KMS-11 (cell line): ENCODE data around the gene BATF.

Experiments used
- H2AFZ ChIP-seq: fragments of 200-600 bp; sonication (generic); 2 replicates; pipeline ENCODE4 v1.6.1; 2016; ENCODE audit warnings: antibody characterized with exemption, mixed run types, low read depth
- H3K27ac ChIP-seq: fragments of 200-600 bp; sonication (generic); 2 replicates; pipeline ENCODE4 v1.6.1; 2016; ENCODE audit warnings: mild to moderate bottlenecking, mixed run types
- H3K27me3 ChIP-seq: fragments of 200-600 bp; sonication (generic); 2 replicates; pipeline ENCODE4 v1.6.1; 2017; ENCODE audit warnings: mild to moderate bottlenecking, low read depth, mixed run types, moderate library complexity; ENCODE audit not compliant: insufficient read depth
- H3K36me3 ChIP-seq: fragments of 200-600 bp; sonication (generic); 2 replicates; pipeline ENCODE4 v1.6.1; 2017; ENCODE audit warnings: mild to moderate bottlenecking, mixed run types; ENCODE audit not compliant: insufficient read depth
- H3K4me1 ChIP-seq: fragments of 200-600 bp; sonication (generic); 2 replicates; pipeline ENCODE4 v1.6.1; 2016; ENCODE audit warnings: mild to moderate bottlenecking, low read depth, mixed run types; ENCODE audit not compliant: poor library complexity, severe bottlenecking
- H3K4me2 ChIP-seq: fragments of 200-600 bp; sonication (generic); 2 replicates; pipeline ENCODE4 v1.7.0; 2016; ENCODE audit warnings: mild to moderate bottlenecking, mixed run types
- H3K4me3 ChIP-seq: fragments of 200-600 bp; sonication (generic); IDR thresholded peaks from 2 replicates; pipeline ENCODE4 v1.6.1; 2017; ENCODE audit warnings: low read depth, low read length, mixed read lengths; ENCODE audit not compliant: insufficient read depth
- H3K79me2 ChIP-seq: fragments of 200-600 bp; sonication (generic); 2 replicates; pipeline ENCODE4 v1.6.1; 2016; ENCODE audit warnings: low read depth, mixed run types; ENCODE audit not compliant: insufficient read depth
- H3K9ac ChIP-seq: fragments of 200-600 bp; sonication (generic); 2 replicates; pipeline ENCODE4 v1.6.1; 2016; ENCODE audit warnings: mild to moderate bottlenecking, mixed run types
- H4K20me1 ChIP-seq: fragments of 200-600 bp; sonication (generic); 2 replicates; pipeline ENCODE4 v1.6.1; 2016; ENCODE audit warnings: mild to moderate bottlenecking, mixed run types; ENCODE audit not compliant: insufficient read depth
- TF ChIP-seq, protein P1 (sequence below): fragments of 200-600 bp; sonication (generic); conservative IDR thresholded peaks from 2 replicates; pipeline ENCODE4 v1.6.1; 2017; ENCODE audit warnings: low read depth, mild to moderate bottlenecking, antibody characterized with exemption, low read length, moderate library complexity, mixed read lengths

The BATF gene

GRCh38 chr14:75547552-75548250 lies 25.4 kb downstream of the BATF start:
- Histone ChIP-seq H3K79me2 (no peaks in the 10 kb centered on the region), H4K20me1 (no peaks in the 10 kb centered on the region), H3K4me3 (no peak overlapping the region), H3K4me1 (no peaks in the 10 kb centered on the region), H3K9ac (no peak overlapping the region), H3K27me3 (no peaks in the 10 kb centered on the region), H2AFZ (no peak overlapping the region), H3K4me2 (no peak overlapping the region), H3K36me3 (no peaks in the 10 kb centered on the region), H3K27ac (no peak overlapping the region)
- TF ChIP-seq, protein P1, sequence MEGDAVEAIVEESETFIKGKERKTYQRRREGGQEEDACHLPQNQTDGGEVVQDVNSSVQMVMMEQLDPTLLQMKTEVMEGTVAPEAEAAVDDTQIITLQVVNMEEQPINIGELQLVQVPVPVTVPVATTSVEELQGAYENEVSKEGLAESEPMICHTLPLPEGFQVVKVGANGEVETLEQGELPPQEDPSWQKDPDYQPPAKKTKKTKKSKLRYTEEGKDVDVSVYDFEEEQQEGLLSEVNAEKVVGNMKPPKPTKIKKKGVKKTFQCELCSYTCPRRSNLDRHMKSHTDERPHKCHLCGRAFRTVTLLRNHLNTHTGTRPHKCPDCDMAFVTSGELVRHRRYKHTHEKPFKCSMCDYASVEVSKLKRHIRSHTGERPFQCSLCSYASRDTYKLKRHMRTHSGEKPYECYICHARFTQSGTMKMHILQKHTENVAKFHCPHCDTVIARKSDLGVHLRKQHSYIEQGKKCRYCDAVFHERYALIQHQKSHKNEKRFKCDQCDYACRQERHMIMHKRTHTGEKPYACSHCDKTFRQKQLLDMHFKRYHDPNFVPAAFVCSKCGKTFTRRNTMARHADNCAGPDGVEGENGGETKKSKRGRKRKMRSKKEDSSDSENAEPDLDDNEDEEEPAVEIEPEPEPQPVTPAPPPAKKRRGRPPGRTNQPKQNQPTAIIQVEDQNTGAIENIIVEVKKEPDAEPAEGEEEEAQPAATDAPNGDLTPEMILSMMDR: no peak

GRCh38 chr14:75548544-75548943 lies 26.3 kb downstream of the BATF start:
- H3K36me3 ChIP-seq: no peaks in the 10 kb centered on the region
- H3K9ac ChIP-seq: no peak overlapping the region
- no peak overlapping the region for H3K4me2 ChIP-seq
- no peak overlapping the region for H2AFZ ChIP-seq
- no peaks in the 10 kb centered on the region for H3K4me1 ChIP-seq
- no peaks in the 10 kb centered on the region for H4K20me1 ChIP-seq
- TF ChIP-seq, protein P1: no peak
- H3K4me3 ChIP-seq: no peak overlapping the region
- no peak overlapping the region for H3K27ac ChIP-seq
- no peaks in the 10 kb centered on the region for H3K27me3 ChIP-seq
- no peaks in the 10 kb centered on the region for H3K79me2 ChIP-seq

DNA sequence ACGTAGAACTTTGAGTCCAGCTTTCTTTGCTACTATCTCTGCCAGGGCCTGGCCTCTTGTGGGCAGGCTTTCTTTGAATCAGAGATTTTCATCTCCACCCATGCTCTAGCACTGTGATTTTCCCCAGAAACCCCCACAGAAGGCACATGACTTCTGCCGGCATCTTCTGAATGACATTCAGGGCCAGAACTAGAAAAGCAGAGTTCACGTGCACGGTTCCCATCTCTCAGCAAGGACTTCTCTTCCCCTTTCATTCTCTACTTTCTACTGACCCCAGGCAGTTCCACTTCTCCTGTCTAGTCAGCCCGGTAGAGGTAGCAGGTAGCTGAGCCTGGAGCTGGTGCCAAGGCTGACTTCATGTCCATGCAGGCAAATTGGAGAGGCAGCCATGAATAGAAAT lies 26.9 kb downstream of the BATF start:
- H3K9ac ChIP-seq: no peak overlapping the region
- H2AFZ ChIP-seq: no peak overlapping the region
- no peaks in the 10 kb centered on the region for H3K79me2 ChIP-seq
- no peak overlapping the region for H3K4me2 ChIP-seq
- H3K27me3 ChIP-seq: no peaks in the 10 kb centered on the region
- TF ChIP-seq, protein P1: no peak
- H3K27ac ChIP-seq: no peak overlapping the region
- no peak overlapping the region for H3K4me3 ChIP-seq
- no peaks in the 10 kb centered on the region for H4K20me1 ChIP-seq
- H3K4me1 ChIP-seq: no peaks in the 10 kb centered on the region
- no peaks in the 10 kb centered on the region for H3K36me3 ChIP-seq

DNA sequence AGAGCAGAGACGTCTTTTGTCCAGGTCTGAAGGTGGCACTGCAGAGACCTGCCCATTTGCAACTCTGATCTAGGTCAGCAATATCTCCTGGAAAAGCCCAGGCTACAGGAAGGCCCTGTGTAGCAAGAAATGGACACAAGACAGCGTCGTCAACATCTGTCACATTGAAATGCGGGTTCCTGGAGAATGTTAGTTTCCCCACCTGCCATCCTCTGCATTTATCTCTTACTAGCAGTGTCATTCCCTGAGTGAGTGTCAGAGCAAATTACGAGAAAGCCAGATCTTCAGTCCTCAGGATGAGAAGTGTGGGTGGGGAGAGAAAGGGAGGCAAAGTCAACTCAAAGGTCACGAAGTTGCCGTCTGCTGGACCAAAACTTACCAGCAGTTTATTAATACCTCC lies 28.8 kb downstream of the BATF start:
- Histone ChIP-seq H3K9ac (no peak overlapping the region), H4K20me1 (no peaks in the 10 kb centered on the region), H3K27me3 (no peaks in the 10 kb centered on the region), H3K79me2 (no peaks in the 10 kb centered on the region), H3K36me3 (no peaks in the 10 kb centered on the region), H2AFZ (no peak overlapping the region), H3K4me3 (no peak overlapping the region), H3K27ac (no peak overlapping the region), H3K4me1 (no peaks in the 10 kb centered on the region), H3K4me2 (no peak overlapping the region)
- TF ChIP-seq, protein P1: no peak
